HG03045 (cell line): Measurements from ENCODE around the gene SEMA6A.

ENCODE experiments used
- ATAC-seq: cut with Tn5 transposase; IDR thresholded peaks from one replicate; pipeline ENCODE4 v1.9.1; 2021; ENCODE audit warnings: mild to moderate bottlenecking, moderate library complexity; ENCODE audit not compliant: unreplicated experiment

Gene SEMA6A

GRCh38 chr5:116415182-116415581, 159.4 kb downstream of the SEMA6A start:
- ATAC-seq, result no peak

GRCh38 chr5:116411101-116411571, 163.5 kb downstream of the SEMA6A start:
- ATAC-seq, result no peak

- ATAC-seq, result no peak
Measured at GRCh38 chr5:116410336-116410890, 164.2 kb downstream of the SEMA6A start.

GRCh38 chr5:116409591-116410296, 164.9 kb downstream of the SEMA6A start:
- no peak for ATAC-seq

GRCh38 chr5:116406306-116407041, 168.1 kb downstream of the SEMA6A start:
- no peak for ATAC-seq

- no peak for ATAC-seq
Measured at GRCh38 chr5:116404792-116405191, 169.8 kb downstream of the SEMA6A start.

GRCh38 chr5:116404016-116404415, 170.6 kb downstream of the SEMA6A start:
- ATAC-seq, result no peak

- no peak for ATAC-seq
Measured at GRCh38 chr5:116402235-116402634, 172.4 kb downstream of the SEMA6A start.

- ATAC-seq, result no peak
Measured at GRCh38 chr5:116401576-116401975, 173.0 kb downstream of the SEMA6A start.

- no peak for ATAC-seq
Measured at GRCh38 chr5:116396476-116397099, 178.0 kb downstream of the SEMA6A start.

GRCh38 chr5:116395631-116396203, 178.9 kb downstream of the SEMA6A start:
- ATAC-seq, result no peak

- ATAC-seq, result no peak
Measured at GRCh38 chr5:116395226-116395625, 179.4 kb downstream of the SEMA6A start.

GRCh38 chr5:116394186-116394867, 180.3 kb downstream of the SEMA6A start:
- no peak for ATAC-seq
